HTERT RPE-1 (cell line): ENCODE results near the gene SNTG2.

ENCODE experiments used
- in situ Hi-C: fragments of 300-500 bp; cut with MboI; formaldehyde crosslinking; loops from 4 replicates; pipeline ENCODE4 v1.14.3; 2020; ENCODE audit warnings: low sequenced_read_pairs

SNTG2 gene

GRCh38 chr2:1136846-1137245 lies 186.2 kb downstream of the SNTG2 start:
- in situ Hi-C loops: no loop called here

- in situ Hi-C loops: no loop called here
Measured at GRCh38 chr2:1137264-1137663, 186.6 kb downstream of the SNTG2 start.

GRCh38 chr2:1137913-1138391 lies 187.3 kb downstream of the SNTG2 start:
- in situ Hi-C loops: no loop called here

- in situ Hi-C loops: no loop called here
Measured at GRCh38 chr2:1140389-1141003, 189.8 kb downstream of the SNTG2 start.

- in situ Hi-C loops: no loop called here
Measured at GRCh38 chr2:1141079-1141478, 190.4 kb downstream of the SNTG2 start.

- in situ Hi-C loops: no loop called here
Measured at GRCh38 chr2:1143129-1143528, 192.5 kb downstream of the SNTG2 start.

- in situ Hi-C loops: no loop called here
Measured at GRCh38 chr2:1147873-1148612, 197.4 kb downstream of the SNTG2 start.

- in situ Hi-C loops: no loop called here
Measured at GRCh38 chr2:1150724-1151511, 200.3 kb downstream of the SNTG2 start.

GRCh38 chr2:1152375-1152774 lies 201.7 kb downstream of the SNTG2 start:
- in situ Hi-C loops: no loop called here

GRCh38 chr2:1153920-1154319 lies 203.3 kb downstream of the SNTG2 start:
- in situ Hi-C loops: no loop called here

- in situ Hi-C loops: no loop called here
Measured at GRCh38 chr2:1154710-1155594, 204.3 kb downstream of the SNTG2 start.

GRCh38 chr2:1156059-1156458 lies 205.4 kb downstream of the SNTG2 start:
- in situ Hi-C loops: no loop called here

GRCh38 chr2:1156531-1156930 lies 205.9 kb downstream of the SNTG2 start:
- in situ Hi-C loops: no loop called here

GRCh38 chr2:1157107-1157506 lies 206.5 kb downstream of the SNTG2 start:
- in situ Hi-C loops: no loop called here

GRCh38 chr2:1159013-1159412 lies 208.4 kb downstream of the SNTG2 start:
- in situ Hi-C loops: no loop called here

GRCh38 chr2:1162246-1162645 lies 211.6 kb downstream of the SNTG2 start:
- in situ Hi-C loops: no loop called here

GRCh38 chr2:1162768-1163584 lies 212.3 kb downstream of the SNTG2 start:
- in situ Hi-C loops: no loop called here

GRCh38 chr2:1166976-1167375 lies 216.3 kb downstream of the SNTG2 start:
- in situ Hi-C loops: no loop called here

- in situ Hi-C loops: no loop called here
Measured at GRCh38 chr2:1168846-1169245, 218.2 kb downstream of the SNTG2 start.
